Measurements from ENCODE around the gene GALNS. TPM values are rescaled to one million over a fixed set of nuclear protein-coding genes. Genes with fewer than 3 reads are reported as not detected.

The GALNS gene
- total RNA-seq, 4 donors from 2014 or later = 45.7 to 101 (median 75.6) TPM

DNA sequence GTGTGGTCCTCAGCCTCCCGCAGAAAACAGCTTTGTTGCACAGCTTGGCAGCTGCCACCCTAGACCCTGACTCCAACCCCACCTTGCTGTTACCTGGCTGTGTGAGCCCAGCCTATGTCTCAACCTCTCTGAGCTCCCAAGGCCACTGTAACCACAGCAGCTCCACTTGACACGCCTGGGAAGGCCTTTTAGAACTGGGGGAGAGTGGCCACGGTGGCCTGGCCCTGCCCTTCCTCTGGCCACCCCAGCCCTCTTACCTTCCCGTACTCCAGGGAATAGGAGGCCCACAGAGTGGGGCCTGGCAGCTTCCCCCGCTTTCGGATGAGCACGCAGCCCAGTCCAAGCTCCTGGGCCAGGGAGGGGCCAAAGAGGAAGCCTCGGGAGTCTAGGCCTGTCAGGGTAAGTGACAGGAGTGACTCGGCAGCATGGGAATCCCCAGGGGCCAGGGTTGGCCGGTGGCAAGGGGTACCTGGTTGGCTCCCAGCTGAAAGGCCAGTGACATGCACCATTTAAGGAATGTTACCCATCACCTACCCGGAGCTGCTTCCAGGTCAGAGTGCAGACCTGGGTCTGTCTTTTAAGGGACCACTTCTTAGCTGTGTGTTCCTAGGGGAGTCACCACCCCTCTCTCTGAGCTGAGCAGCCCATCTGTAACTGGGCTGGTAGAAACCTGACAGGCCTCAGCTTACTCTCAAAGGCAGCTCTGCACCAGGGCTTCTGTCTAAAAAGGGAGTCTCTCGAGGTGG, 46.4 kb downstream of the GALNS start:
- in situ Hi-C loops (cut with MboI; ENCODE audit: low pct_ligation_motif_present in 1 of 4, low pct_unique_long_range_greater_than_20kb in 1 of 4, low sequenced_read_pairs in 3 of 4) (loop anchor here in 1 of 4 donors (25.0 kb wide), 1 partner anchor 402 kb away; the partner anchor contains the start of genes SLC22A31 and ZNF778), intact Hi-C loops (cut with DNase I; ENCODE audit: low total_unique reads) (no loop called here)
- DNase-seq = no peak
- Histone ChIP-seq H3K27ac (peak overlapping the region; percentile 97 to 99 (median 97)), H3K9me3 (no peaks in the 10 kb centered on the region), H3K27me3 (no peaks in the 10 kb centered on the region), H3K36me3 (no peaks in the 10 kb centered on the region), H3K4me3 (peak overlapping the region; percentile 64 to 94 (median 83)), H3K4me1 (peaks cover 12 to 37% (median 32%) of the 10 kb centered on the region in 4 donors)
- WGBS, 2 donors (ENCODE audit: low coverage in 1 of 2) = 21% methylated on average over 11 of the region's 12 CpGs; no CpG with 5 or more reads in 1 of the 2 donors
- TF ChIP-seq, protein P1, sequence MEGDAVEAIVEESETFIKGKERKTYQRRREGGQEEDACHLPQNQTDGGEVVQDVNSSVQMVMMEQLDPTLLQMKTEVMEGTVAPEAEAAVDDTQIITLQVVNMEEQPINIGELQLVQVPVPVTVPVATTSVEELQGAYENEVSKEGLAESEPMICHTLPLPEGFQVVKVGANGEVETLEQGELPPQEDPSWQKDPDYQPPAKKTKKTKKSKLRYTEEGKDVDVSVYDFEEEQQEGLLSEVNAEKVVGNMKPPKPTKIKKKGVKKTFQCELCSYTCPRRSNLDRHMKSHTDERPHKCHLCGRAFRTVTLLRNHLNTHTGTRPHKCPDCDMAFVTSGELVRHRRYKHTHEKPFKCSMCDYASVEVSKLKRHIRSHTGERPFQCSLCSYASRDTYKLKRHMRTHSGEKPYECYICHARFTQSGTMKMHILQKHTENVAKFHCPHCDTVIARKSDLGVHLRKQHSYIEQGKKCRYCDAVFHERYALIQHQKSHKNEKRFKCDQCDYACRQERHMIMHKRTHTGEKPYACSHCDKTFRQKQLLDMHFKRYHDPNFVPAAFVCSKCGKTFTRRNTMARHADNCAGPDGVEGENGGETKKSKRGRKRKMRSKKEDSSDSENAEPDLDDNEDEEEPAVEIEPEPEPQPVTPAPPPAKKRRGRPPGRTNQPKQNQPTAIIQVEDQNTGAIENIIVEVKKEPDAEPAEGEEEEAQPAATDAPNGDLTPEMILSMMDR (IDR thresholded peaks at IDR 0.05) = no peak
- no peak for TF ChIP-seq POLR2A (IDR thresholded peaks at IDR 0.05)
- no peak for TF ChIP-seq EP300 (IDR thresholded peaks at IDR 0.05; ENCODE audit: low read depth)
- TF ChIP-seq POLR2AphosphoS5 (IDR thresholded peaks at IDR 0.05) = no peak

DNA sequence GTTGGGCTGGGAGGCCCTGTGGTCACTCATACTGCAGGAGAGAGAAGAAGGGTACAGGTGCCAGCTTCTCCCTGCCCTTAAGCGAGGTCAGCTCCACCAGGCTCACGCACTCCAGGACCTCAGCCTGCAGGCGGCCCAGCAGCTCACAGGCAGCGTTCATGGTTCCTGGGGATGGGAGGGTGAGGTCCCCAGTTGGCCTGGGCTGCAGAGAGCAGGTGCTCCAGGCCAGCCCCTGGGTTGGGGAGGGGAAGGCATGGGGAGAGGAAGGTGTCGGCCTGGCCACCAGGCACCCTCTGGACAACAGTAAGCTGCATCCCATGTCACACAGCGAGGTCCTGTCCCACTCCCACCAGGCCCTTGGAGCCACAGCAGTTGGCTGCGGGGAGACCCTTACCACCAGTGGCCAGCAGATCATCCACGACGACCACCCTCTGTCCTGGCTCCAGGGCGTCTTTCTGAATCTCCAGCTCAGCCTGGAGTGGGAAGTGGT, 47.0 kb downstream of the GALNS start:
- Histone ChIP-seq H3K4me3 (peak overlapping the region in 1 of 4 donors; percentile 82), H3K9me3 (no peaks in the 10 kb centered on the region), H3K27me3 (no peaks in the 10 kb centered on the region), H3K36me3 (no peaks in the 10 kb centered on the region), H3K4me1 (peaks cover 12 to 41% (median 36%) of the 10 kb centered on the region in 4 donors), H3K27ac (peak overlapping the region in 3 of 4 donors; percentile 97)
- intact Hi-C loops (cut with DNase I; ENCODE audit: low total_unique reads) = no loop called here
- TF ChIP-seq, protein P1 (IDR thresholded peaks at IDR 0.05) = no peak
- TF ChIP-seq POLR2AphosphoS5 (IDR thresholded peaks at IDR 0.05) (no peak), POLR2A (IDR thresholded peaks at IDR 0.05) (no peak), EP300 (IDR thresholded peaks at IDR 0.05; ENCODE audit: low read depth) (no peak)
- 69% methylated on average over 9 of the region's 10 CpGs; no CpG with 5 or more reads in 1 of the 2 donors for WGBS, 2 donors (ENCODE audit: low coverage in 1 of 2)
- in situ Hi-C loops (cut with MboI; ENCODE audit: low pct_ligation_motif_present in 1 of 4, low pct_unique_long_range_greater_than_20kb in 1 of 4, low sequenced_read_pairs in 3 of 4) = loop anchor here in 1 of 4 donors (25.0 kb wide), 1 partner anchor 403 kb away; the partner anchor contains the start of genes SLC22A31 and ZNF778
- DNase-seq = no peak

DNA sequence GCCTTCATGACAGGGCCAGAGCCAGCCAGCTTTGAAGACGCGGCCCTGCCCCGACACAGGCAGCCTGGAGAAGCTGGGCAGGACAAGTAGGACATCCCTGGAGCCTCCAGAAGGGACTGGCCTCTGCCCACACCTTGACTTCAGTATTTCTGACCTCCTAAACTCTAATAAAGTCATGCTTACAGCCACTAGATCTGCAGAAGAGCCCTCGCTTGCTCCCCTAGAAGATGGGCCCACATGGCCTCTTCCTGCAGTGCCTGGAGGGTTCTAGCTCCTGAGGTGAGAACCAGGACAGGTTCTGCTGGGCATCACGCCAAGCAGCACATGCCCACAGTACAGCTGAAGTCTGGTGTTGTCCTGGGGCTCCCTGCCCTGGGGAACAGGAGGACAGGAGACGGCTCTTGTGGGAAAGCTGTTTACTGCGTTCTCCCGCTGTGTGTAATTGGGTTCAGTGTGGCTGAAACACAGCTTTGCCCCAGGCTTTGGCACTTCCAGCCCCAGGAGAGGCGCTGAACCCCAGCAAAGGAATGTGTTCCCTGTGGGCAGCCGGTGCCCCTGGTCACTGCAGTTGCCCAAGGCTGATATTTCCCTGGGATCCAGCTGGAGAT, 47.6 kb downstream of the GALNS start:
- Histone ChIP-seq H3K4me1 (peaks cover 16 to 47% (median 41%) of the 10 kb centered on the region in 4 donors), H3K27me3 (no peaks in the 10 kb centered on the region), H3K36me3 (no peaks in the 10 kb centered on the region), H3K27ac (no peak overlapping the region), H3K9me3 (no peaks in the 10 kb centered on the region), H3K4me3 (no peak overlapping the region)
- TF ChIP-seq POLR2AphosphoS5 (IDR thresholded peaks at IDR 0.05) (no peak), POLR2A (IDR thresholded peaks at IDR 0.05) (no peak), EP300 (IDR thresholded peaks at IDR 0.05; ENCODE audit: low read depth) (no peak)
- TF ChIP-seq, protein P1 (IDR thresholded peaks at IDR 0.05) = no peak
- 77% methylated on average over 8 of the region's 10 CpGs; no CpG with 5 or more reads in 1 of the 2 donors for WGBS, 2 donors (ENCODE audit: low coverage in 1 of 2)
- no peak for DNase-seq
- in situ Hi-C loops (cut with MboI; ENCODE audit: low pct_ligation_motif_present in 1 of 4, low pct_unique_long_range_greater_than_20kb in 1 of 4, low sequenced_read_pairs in 3 of 4) (loop anchor here in 1 of 4 donors (25.0 kb wide), 1 partner anchor 403 kb away; the partner anchor contains the start of genes SLC22A31 and ZNF778), intact Hi-C loops (cut with DNase I; ENCODE audit: low total_unique reads) (no loop called here)
